BJ (cell line): Measurements from ENCODE around the gene RBP4. TPM values are rescaled to one million over a fixed set of nuclear protein-coding genes. Genes with fewer than 3 reads are reported as not detected.

ENCODE experiments used
- CTCF ChIA-PET: fragments of 350-600 bp; formaldehyde crosslinking; extraction: SDS; loops from one replicate; lab custom pipeline; 2021; ENCODE audit warnings: antibody characterized with exemption, inconsistent platforms; lab: Yijun Ruan, JAX
- POLR2A ChIA-PET: fragments of 300-600 bp; sonication (Branson Sonifier 250); formaldehyde crosslinking; extraction: SDS; loops from one replicate; lab custom pipeline; 2021; ENCODE audit warnings: antibody characterized with exemption; lab: Charles Lee
- DNase-seq: peaks from one replicate; pipeline ENCODE4 v3.0.0-alpha.2; 2011; ENCODE audit warnings: low read depth
- H3K27me3 ChIP-seq: 2 replicates; pipeline ENCODE4 v1.6.0; 2011; ENCODE audit warnings: low read length; ENCODE audit not compliant: control insufficient read depth, insufficient read depth
- H3K36me3 ChIP-seq: 2 replicates; pipeline ENCODE4 v1.5.1; 2011; ENCODE audit warnings: low read length; ENCODE audit not compliant: control insufficient read depth, insufficient read depth
- H3K4me3 ChIP-seq: 2 replicates; pipeline ENCODE4 v1.5.1; 2011; ENCODE audit warnings: low read depth, mild to moderate bottlenecking, control low read depth, low read length
- polyA plus RNA-seq: library from polyadenylated mRNA; depleted of rRNA; stranded (reverse); fragments of >200 nt; gene quantifications from 2 replicates; pipeline ENCODE4 v1.2.3, GENCODE V29; 2011
- TF ChIP-seq, protein P1 (sequence below): IDR thresholded peaks from 2 replicates; pipeline ENCODE4 v1.5.1; 2011; ENCODE audit warnings: low read depth, mild to moderate bottlenecking, control low read depth, inconsistent platforms, low read length, moderate library complexity; ENCODE audit not compliant: insufficient read depth

The RBP4 gene
- polyA plus RNA-seq, 1 experiment = 0.26 TPM

DNA sequence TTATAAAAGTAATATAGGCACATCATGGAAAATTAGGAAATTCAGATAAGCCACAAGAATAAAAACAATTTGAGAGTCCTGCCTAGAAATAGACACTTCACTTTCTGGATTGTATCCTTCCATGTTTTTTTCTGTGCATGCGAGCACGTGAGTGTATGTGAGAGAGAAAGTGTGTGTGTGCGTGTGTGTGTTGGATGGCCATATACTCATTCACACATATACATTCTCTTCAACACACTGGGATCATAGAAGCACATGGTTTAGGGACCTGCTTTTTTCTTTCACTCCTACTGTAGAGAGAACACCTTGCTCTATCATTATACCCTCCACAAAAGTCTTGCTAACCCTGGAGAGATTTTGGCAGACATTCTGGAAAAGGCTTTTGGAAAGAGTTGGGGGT is 27.1 kb downstream of the RBP4 start:
- no peaks in the 10 kb centered on the region for H3K36me3 ChIP-seq
- no peak for DNase-seq
- POLR2A ChIA-PET = no interaction called here
- peaks cover 7% of the 10 kb centered on the region for H3K27me3 ChIP-seq
- TF ChIP-seq, protein P1, sequence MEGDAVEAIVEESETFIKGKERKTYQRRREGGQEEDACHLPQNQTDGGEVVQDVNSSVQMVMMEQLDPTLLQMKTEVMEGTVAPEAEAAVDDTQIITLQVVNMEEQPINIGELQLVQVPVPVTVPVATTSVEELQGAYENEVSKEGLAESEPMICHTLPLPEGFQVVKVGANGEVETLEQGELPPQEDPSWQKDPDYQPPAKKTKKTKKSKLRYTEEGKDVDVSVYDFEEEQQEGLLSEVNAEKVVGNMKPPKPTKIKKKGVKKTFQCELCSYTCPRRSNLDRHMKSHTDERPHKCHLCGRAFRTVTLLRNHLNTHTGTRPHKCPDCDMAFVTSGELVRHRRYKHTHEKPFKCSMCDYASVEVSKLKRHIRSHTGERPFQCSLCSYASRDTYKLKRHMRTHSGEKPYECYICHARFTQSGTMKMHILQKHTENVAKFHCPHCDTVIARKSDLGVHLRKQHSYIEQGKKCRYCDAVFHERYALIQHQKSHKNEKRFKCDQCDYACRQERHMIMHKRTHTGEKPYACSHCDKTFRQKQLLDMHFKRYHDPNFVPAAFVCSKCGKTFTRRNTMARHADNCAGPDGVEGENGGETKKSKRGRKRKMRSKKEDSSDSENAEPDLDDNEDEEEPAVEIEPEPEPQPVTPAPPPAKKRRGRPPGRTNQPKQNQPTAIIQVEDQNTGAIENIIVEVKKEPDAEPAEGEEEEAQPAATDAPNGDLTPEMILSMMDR = no peak
- CTCF ChIA-PET = no interaction called here
- H3K4me3 ChIP-seq = no peak overlapping the region

DNA sequence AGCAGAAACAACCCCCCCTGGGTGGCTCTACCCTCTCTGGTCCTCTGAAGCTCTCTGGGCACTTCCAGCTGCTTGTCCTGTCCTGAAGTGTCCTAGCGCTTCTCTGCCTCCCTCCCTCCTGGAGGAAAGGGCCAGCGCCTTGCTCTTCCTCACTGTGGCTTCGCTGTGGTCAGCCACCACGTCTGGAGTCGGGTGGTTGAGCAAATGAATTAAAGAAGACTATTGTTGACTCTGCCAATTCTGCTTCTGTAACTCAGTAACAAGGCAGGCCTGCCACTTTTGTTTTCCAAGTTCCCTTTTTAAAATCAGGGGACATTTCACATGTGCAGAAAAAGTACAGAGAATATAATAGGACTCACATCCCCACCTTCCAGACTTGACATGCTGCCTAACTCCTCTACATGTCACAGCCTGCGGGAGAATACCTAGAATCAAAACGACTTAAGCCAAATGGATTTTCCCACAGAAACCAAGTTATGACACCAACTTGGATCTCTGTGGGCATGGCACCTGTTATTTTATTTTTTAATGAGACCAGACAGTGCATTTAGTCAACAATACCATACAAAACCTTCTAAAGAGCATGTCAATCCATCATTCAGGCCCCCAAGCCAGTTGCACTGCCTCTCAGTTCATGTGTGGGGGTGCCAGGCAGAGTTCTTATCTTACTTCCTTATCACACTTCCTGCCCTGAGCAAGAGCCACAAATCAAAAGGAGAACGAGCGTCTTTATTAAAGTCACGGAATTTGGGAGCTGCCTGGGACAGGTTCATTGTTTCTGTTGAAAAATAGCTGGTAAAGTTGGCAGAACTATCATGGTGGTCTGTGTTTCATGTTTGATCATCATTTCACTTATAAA is 27.8 kb downstream of the RBP4 start:
- DNase-seq = no peak
- ChIA-PET POLR2A (no interaction called here), CTCF (no interaction called here)
- H3K4me3 ChIP-seq = no peak overlapping the region
- peaks cover 12% of the 10 kb centered on the region for H3K27me3 ChIP-seq
- TF ChIP-seq, protein P1 = no peak
- no peaks in the 10 kb centered on the region for H3K36me3 ChIP-seq

DNA sequence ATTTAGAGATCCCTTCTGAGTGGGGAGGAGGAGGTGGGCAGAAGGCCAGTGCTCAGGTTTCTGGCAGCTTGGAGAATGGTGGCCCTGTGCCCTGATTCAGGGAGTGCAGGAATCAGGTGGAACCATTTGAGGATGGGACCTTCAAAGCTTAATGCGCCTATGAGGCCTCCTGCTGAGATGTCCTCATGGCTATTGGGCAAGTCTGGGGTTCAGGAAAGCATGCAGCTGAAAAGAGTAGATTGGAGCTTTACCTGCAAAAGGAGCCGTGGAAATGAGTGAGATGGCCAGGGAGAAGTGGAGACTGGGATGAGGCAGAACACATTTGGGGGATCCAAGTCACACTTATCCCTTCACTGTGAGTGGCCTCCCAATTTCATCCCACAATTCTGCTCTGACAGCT is 28.4 kb downstream of the RBP4 start:
- POLR2A ChIA-PET = no interaction called here
- peaks cover 17% of the 10 kb centered on the region for H3K27me3 ChIP-seq
- no peaks in the 10 kb centered on the region for H3K36me3 ChIP-seq
- CTCF ChIA-PET = no interaction called here
- no peak for DNase-seq
- H3K4me3 ChIP-seq = no peak overlapping the region
- TF ChIP-seq, protein P1 = no peak

DNA sequence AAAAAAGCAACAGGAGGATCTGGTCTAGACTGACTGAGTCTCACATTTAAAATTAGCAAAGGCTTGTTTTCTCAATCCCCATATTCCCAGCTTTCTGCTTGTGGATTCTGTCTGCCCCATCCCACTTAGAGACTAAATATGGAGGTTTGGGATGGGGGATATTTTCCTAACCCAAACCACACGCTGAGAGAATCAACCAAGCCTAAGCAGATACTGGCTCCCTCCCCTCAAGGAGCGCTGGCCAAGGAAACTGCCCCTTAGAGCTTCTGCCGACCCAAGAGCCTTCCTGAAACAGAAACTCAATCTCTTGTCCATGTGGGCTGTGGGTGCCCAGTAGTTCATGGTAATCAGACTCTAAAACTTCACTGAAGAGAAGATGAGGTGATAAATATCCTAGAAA is 30.7 kb downstream of the RBP4 start:
- ChIA-PET CTCF (interaction anchor here (0.8 kb wide), 1 partner anchor 16 kb away, joined by 5 read pairs; no protein-coding TSS in a partner anchor), POLR2A (interaction anchor here (0.7 kb wide), 1 partner anchor 42 kb away, joined by 3 read pairs; no protein-coding TSS in a partner anchor)
- DNase-seq = no peak
- TF ChIP-seq, protein P1 = no peak
- H3K36me3 ChIP-seq = no peaks in the 10 kb centered on the region
- H3K4me3 ChIP-seq = no peak overlapping the region
- H3K27me3 ChIP-seq = peaks cover 22% of the 10 kb centered on the region

DNA sequence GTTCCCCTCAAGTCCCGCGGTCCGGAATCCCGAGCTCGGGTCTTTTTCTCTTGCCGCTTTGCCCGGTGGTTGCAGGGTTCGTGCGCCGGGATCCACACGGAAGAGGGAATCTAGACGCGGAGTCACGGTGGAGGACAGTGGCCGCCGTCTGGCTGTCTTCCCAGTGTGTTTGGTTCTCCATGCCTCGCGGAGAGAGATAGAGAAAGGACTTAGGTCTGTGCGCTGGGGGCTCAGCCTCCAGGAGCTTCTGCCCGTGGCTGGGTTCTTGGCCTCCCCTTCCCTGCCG is 33.0 kb downstream of the RBP4 start:
- TF ChIP-seq, protein P1 = no peak
- POLR2A ChIA-PET = no interaction called here
- DNase-seq = no peak
- H3K4me3 ChIP-seq = no peak overlapping the region
- CTCF ChIA-PET = interaction anchor here (0.5 to 1.6 kb wide), 4 partner anchors 11 to 56 kb away, joined by 3 to 5 read pairs (median 4); no protein-coding TSS in a partner anchor
- peaks cover 23% of the 10 kb centered on the region for H3K27me3 ChIP-seq
- no peaks in the 10 kb centered on the region for H3K36me3 ChIP-seq
